Measurements from ENCODE around the gene CYREN.

CYREN gene

GRCh38 chr7:135193615-135194081 is 23.1 kb upstream of the CYREN start:
- no peak for TF ChIP-seq CEBPB (IDR thresholded peaks at IDR 0.05)
- no peak for TF ChIP-seq NFIC (IDR thresholded peaks at IDR 0.05)

DNA sequence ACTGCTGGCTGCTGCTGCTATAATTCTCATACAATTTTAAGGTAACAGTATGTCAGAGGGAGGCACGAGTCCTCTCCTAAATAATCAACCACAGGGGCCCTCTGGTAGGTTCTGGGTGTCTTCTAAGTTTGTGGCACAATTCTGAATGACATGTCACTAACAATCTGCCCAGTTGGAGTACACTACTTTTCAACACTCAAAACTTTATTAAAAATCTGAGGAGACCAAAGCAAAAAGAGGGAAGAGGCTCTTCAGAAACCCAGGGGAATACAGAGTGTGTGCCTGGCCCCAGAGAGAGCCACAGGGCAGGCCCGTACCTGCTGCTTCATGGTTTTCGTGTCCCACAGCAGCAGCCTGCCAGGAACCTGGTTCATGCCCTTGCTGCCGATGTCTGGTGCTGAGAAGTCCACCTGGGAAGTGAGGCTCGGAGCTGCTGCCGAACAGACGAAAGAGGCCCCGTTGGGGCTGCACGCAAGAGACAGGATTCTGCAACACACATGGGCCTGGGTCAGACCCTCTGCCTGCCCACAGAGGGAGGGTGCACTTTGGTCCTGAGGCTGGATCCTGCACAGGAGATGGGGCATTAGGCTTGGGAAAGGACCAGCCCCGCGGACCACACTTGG is 22.5 kb upstream of the CYREN start:
- no peak for TF ChIP-seq EP300 (IDR thresholded peaks at IDR 0.05; ENCODE audit: borderline replicate concordance)
- TF ChIP-seq RAD21 (IDR thresholded peaks at IDR 0.05; ENCODE audit: low read depth): no peak
- no peak for TF ChIP-seq NFIC (IDR thresholded peaks at IDR 0.05)
- TF ChIP-seq ZBTB7A (IDR thresholded peaks at IDR 0.05; ENCODE audit: low read depth): no peak
- no peak for TF ChIP-seq FOXM1 (IDR thresholded peaks at IDR 0.05; ENCODE audit: borderline replicate concordance, low read depth)
- TF ChIP-seq, protein P1, sequence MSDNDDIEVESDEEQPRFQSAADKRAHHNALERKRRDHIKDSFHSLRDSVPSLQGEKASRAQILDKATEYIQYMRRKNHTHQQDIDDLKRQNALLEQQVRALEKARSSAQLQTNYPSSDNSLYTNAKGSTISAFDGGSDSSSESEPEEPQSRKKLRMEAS (IDR thresholded peaks at IDR 0.05): no peak
- no peak for TF ChIP-seq CREB1 (IDR thresholded peaks at IDR 0.05; ENCODE audit: low read depth)

- no peak for TF ChIP-seq EGR1 (IDR thresholded peaks at IDR 0.05)
- TF ChIP-seq EP300 (IDR thresholded peaks at IDR 0.05; ENCODE audit: borderline replicate concordance): no peak
- TF ChIP-seq CREB1 (IDR thresholded peaks at IDR 0.05; ENCODE audit: low read depth): no peak
- no peak for TF ChIP-seq NFIC (IDR thresholded peaks at IDR 0.05)
- no peak for TF ChIP-seq USF1 (IDR thresholded peaks at IDR 0.05)
- TF ChIP-seq TCF12 (IDR thresholded peaks at IDR 0.05; ENCODE audit: low read depth): no peak
- TF ChIP-seq REST (IDR thresholded peaks at IDR 0.05; ENCODE audit: low read depth): no peak
- TF ChIP-seq YY1 (IDR thresholded peaks at IDR 0.05; ENCODE audit: low read depth): no peak
- no peak for TF ChIP-seq ZBTB7A (IDR thresholded peaks at IDR 0.05; ENCODE audit: low read depth)
Observed at GRCh38 chr7:135190703-135191102, 20.2 kb upstream of the CYREN start.

DNA sequence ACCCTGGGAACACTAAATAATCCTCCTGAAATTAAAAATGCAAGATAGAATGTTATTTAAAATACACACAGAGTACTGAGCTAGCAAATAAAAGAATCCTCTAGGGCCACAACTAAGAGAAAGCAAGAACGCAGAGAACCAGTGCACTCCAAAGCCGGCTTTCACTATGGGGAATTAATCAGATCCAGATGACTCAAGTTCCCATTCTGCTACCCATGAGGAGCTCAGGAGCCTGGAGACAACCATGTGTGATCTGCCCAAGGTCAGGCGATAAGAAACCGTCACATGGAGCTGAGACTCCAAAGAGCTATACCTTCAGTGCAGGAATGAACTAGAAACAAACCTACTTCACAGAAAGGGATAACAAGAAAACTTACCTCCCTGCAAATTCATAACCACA is 19.5 kb upstream of the CYREN start:
- TF ChIP-seq NFIC (IDR thresholded peaks at IDR 0.05): no peak
- no peak for TF ChIP-seq YY1 (IDR thresholded peaks at IDR 0.05; ENCODE audit: low read depth)
- no peak for TF ChIP-seq EGR1 (IDR thresholded peaks at IDR 0.05)
- TF ChIP-seq, protein P1 (IDR thresholded peaks at IDR 0.05): no peak
- TF ChIP-seq REST (IDR thresholded peaks at IDR 0.05; ENCODE audit: low read depth): no peak
- no peak for TF ChIP-seq CEBPB (IDR thresholded peaks at IDR 0.05)
- TF ChIP-seq RAD21 (IDR thresholded peaks at IDR 0.05; ENCODE audit: low read depth): no peak
- TF ChIP-seq TAF1 (IDR thresholded peaks at IDR 0.05; ENCODE audit: low read depth): no peak
- TF ChIP-seq TEAD4 (IDR thresholded peaks at IDR 0.05): no peak
- no peak for TF ChIP-seq CREB1 (IDR thresholded peaks at IDR 0.05; ENCODE audit: low read depth)
- no peak for TF ChIP-seq USF1 (IDR thresholded peaks at IDR 0.05)
- TF ChIP-seq EP300 (IDR thresholded peaks at IDR 0.05; ENCODE audit: borderline replicate concordance): no peak
- no peak for TF ChIP-seq FOXM1 (IDR thresholded peaks at IDR 0.05; ENCODE audit: borderline replicate concordance, low read depth)
- TF ChIP-seq ZBTB7A (IDR thresholded peaks at IDR 0.05; ENCODE audit: low read depth): no peak
- TF ChIP-seq TCF12 (IDR thresholded peaks at IDR 0.05; ENCODE audit: low read depth): no peak

GRCh38 chr7:135189221-135189662 is 18.7 kb upstream of the CYREN start:
- TF ChIP-seq ZBTB7A (IDR thresholded peaks at IDR 0.05; ENCODE audit: low read depth): no peak
- TF ChIP-seq TEAD4 (IDR thresholded peaks at IDR 0.05): no peak

GRCh38 chr7:135188298-135188984 is 17.9 kb upstream of the CYREN start:
- TF ChIP-seq RAD21 (IDR thresholded peaks at IDR 0.05; ENCODE audit: low read depth): no peak
- TF ChIP-seq YY1 (IDR thresholded peaks at IDR 0.05; ENCODE audit: low read depth): no peak
- TF ChIP-seq, protein P1 (IDR thresholded peaks at IDR 0.05): no peak
- TF ChIP-seq EGR1 (IDR thresholded peaks at IDR 0.05): no peak
- no peak for TF ChIP-seq ZBTB7A (IDR thresholded peaks at IDR 0.05; ENCODE audit: low read depth)
- TF ChIP-seq USF1 (IDR thresholded peaks at IDR 0.05): no peak
- TF ChIP-seq CEBPB (IDR thresholded peaks at IDR 0.05): no peak

Measured in Ishikawa (cell line).